ENCODE data around the gene LILRB5. TPM values are rescaled to one million over a fixed set of nuclear protein-coding genes. Genes with fewer than 3 reads are reported as not detected.
A peak's percentile ranks its signal among the peaks of the same experiment; 100 is the strongest.
"Not testable (repeated sequence)": the region's sequence is repeated elsewhere in the genome, so short reads cannot be mapped to it uniquely, and the experiment has no call there.

The LILRB5 gene
- total RNA-seq, 1 donor from 2014 or later, result 0.38 TPM

DNA sequence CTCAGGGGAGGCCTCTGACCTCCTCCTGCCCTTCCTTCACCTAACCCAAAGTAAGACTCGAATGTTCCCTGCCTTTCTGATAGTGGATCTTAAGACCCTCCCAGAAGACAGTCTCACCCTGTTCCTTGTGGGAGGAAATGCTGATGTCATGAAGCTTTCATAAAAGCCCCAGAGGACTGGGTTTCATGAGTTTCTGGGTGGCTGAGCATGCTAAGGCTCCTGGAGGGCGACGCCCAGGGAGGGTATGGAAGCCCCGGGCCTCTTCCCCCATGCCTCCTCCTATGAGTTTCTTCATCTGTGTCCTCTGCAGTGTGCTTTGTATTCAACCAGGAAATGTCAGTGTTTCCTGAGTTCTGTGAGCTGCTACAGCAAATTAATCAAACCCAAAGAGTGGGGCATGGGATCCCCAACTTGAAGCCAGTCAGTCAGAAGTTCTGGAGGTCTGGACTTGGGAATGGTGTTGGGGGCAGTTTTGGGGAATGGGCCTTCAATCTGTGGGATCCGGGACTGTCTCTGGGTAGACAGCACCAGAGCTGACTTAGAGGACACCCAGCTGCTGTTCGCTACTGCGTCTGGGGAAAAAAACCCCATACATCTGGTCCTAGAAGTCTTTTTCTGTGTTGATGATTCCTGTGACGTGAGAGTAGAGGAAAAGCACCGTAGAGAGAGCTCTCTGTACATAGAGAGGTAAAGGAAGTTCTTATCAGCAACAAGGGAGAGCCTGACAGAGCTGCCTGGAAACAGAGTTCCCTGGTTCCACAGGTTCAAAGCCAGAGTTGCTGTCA, 25.8 kb upstream of the LILRB5 start:
- peaks cover 4% of the 10 kb centered on the region for H3K27me3 Mint-ChIP-seq

GRCh38 chr19:54281729-54282075, 24.6 kb upstream of the LILRB5 start:
- H3K4me3 Mint-ChIP-seq, result peak overlapping the region; percentile 79
- CTCF ChIA-PET, result interaction anchor here (8.1 kb wide), 1 partner anchor 15 kb away, joined by 40 read pairs; no protein-coding TSS in a partner anchor

More for the DNA sequence above, 25.8 kb upstream of the LILRB5 start:
- peaks cover 85% of the 10 kb centered on the region for H3K4me1 Mint-ChIP-seq
- POLR2A ChIA-PET, result interaction anchor here (0.6 to 1.7 kb wide), 5 partner anchors 34 to 83 kb away, joined by 3 to 6 read pairs (median 4); partner anchors contain the start of gene RPS9
- peak overlapping the region; percentile 67 for H3K27ac Mint-ChIP-seq
- ATAC-seq (ENCODE audit: low read depth), result peak; percentile 43
- no peaks in the 10 kb centered on the region for H3K9me3 Mint-ChIP-seq
- TF ChIP-seq, protein P1, sequence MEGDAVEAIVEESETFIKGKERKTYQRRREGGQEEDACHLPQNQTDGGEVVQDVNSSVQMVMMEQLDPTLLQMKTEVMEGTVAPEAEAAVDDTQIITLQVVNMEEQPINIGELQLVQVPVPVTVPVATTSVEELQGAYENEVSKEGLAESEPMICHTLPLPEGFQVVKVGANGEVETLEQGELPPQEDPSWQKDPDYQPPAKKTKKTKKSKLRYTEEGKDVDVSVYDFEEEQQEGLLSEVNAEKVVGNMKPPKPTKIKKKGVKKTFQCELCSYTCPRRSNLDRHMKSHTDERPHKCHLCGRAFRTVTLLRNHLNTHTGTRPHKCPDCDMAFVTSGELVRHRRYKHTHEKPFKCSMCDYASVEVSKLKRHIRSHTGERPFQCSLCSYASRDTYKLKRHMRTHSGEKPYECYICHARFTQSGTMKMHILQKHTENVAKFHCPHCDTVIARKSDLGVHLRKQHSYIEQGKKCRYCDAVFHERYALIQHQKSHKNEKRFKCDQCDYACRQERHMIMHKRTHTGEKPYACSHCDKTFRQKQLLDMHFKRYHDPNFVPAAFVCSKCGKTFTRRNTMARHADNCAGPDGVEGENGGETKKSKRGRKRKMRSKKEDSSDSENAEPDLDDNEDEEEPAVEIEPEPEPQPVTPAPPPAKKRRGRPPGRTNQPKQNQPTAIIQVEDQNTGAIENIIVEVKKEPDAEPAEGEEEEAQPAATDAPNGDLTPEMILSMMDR (IDR thresholded peaks at IDR 0.05), result no peak
- no peak for DNase-seq
- H3K4me3 Mint-ChIP-seq, result peak overlapping the region; percentile 45
- CTCF ChIA-PET, result interaction anchor here (8.1 kb wide), 1 partner anchor 16 kb away, joined by 40 read pairs; no protein-coding TSS in a partner anchor
- H3K36me3 Mint-ChIP-seq (ENCODE audit: low read depth), result no peaks in the 10 kb centered on the region
- intact Hi-C loops (cut with micrococcal nuclease), result loop anchor here (5.0 kb wide), 1 partner anchor 34 kb away; no protein-coding TSS in a partner anchor

DNA sequence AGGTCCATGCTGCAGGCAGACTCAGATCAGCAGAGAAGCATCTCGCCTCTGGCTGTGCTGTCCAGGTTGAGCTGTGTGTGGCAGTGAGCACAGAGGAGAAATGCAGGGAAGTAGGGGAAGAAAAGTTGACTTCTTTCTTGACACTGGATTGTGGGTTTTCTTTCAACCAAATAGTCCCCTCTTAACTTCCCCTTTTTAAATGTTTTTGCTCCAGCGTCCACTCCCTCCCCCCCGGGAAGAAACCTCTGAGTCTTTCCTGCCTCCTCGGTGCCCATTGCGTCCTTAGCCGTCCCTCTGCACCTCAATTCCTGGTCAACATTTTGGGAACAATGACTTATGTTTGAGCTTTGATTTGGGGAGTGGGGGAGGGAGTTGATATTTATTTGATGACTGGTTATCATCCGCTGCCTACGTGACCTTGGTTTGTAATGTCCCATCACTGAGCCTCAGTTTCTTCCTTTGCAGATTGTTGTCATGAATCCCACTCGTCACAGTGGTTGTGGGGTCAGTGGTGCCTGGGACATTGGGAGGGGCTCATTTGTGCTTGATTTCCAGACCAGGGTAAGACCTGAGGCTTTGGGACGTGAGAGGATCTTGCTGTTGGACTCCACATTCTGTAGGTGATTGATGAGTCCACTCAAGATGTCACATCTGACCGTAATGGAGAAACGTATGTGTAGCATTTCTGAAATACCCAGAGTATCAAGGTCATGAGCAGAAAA, 24.1 kb upstream of the LILRB5 start, which contains the start of gene LILRB2:
LILRB2 (minus strand) TSS at position 104 of the 722 bp plus-strand sequence. CDS start 614 bp downstream, outside the sequence.
- ATAC-seq (ENCODE audit: low read depth), result no peak
- H3K27ac Mint-ChIP-seq, result peak within 1 kb of the TSS; percentile 67
- DNase-seq, result no peak

More at GRCh38 chr19:54281729-54282075, 24.6 kb upstream of the LILRB5 start:
- not testable (repeated sequence) for ATAC-seq (ENCODE audit: low read depth); DNase-seq; H3K27me3 Mint-ChIP-seq; H3K9me3 Mint-ChIP-seq; H3K27ac Mint-ChIP-seq; H3K36me3 Mint-ChIP-seq (ENCODE audit: low read depth)
- H3K4me1 Mint-ChIP-seq, result peaks cover 73% of the 10 kb centered on the region
- intact Hi-C loops (cut with micrococcal nuclease), result loop anchor here (2.0 to 5.0 kb wide), 2 partner anchors 15 to 36 kb away; no protein-coding TSS in a partner anchor
- POLR2A ChIA-PET, result interaction anchor here (1.7 kb wide), 1 partner anchor 64 kb away, joined by 6 read pairs; no protein-coding TSS in a partner anchor

DNA sequence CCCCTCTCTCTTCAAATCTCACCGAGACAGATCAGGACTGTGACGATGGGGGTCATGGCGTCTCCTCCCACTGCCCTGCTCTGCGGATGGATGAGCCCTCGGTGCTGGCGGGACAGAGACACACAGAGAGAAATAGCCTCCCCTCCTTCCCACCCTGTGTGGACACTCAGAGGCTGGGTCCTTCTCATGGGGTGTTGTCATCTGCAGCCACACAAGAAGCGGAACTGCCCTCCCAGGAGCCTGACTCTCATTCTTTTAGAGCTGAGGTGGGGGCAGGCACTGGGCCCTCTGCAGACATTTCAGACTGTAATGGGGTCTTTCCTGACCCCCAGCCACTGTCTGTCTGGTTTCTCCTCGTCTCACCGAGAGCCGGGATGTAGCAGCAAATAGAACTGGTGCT, 23.4 kb upstream of the LILRB5 start:
- not testable (repeated sequence) for H3K27me3 Mint-ChIP-seq; DNase-seq; H3K36me3 Mint-ChIP-seq (ENCODE audit: low read depth); ATAC-seq (ENCODE audit: low read depth); H3K9me3 Mint-ChIP-seq
- Mint-ChIP-seq H3K4me1 (peaks cover 61% of the 10 kb centered on the region), H3K4me3 (peak overlapping the region; percentile 79), H3K27ac (peak overlapping the region; percentile 67)
- CTCF ChIA-PET, result interaction anchor here (8.1 kb wide), 1 partner anchor 14 kb away, joined by 40 read pairs; no protein-coding TSS in a partner anchor
- POLR2A ChIA-PET, result interaction anchor here (0.8 to 1.4 kb wide), 3 partner anchors 18 to 79 kb away, joined by 3 to 7 read pairs (median 3); no protein-coding TSS in a partner anchor
- intact Hi-C loops (cut with micrococcal nuclease), result loop anchor here (2.0 to 5.0 kb wide), 2 partner anchors 14 to 37 kb away; no protein-coding TSS in a partner anchor

More for the DNA sequence above, 24.1 kb upstream of the LILRB5 start, which contains the start of gene LILRB2:
- ChIA-PET POLR2A (interaction anchor here (1.1 to 1.4 kb wide), 2 partner anchors 37 to 80 kb away, joined by 3 to 7 read pairs; no protein-coding TSS in a partner anchor), CTCF (interaction anchor here (8.1 kb wide), 1 partner anchor 15 kb away, joined by 40 read pairs; no protein-coding TSS in a partner anchor)
- Mint-ChIP-seq H3K9me3 (no peaks in the 10 kb centered on the region), H3K36me3 (ENCODE audit: low read depth) (no peaks in the 10 kb centered on the region), H3K4me3 (peak within 1 kb of the TSS; percentile 79), H3K4me1 (peaks cover 68% of the 10 kb centered on the region), H3K27me3 (peaks cover 7% of the 10 kb centered on the region)
- intact Hi-C loops (cut with micrococcal nuclease), result loop anchor here (2.0 to 5.0 kb wide), 2 partner anchors 14 to 36 kb away; no protein-coding TSS in a partner anchor
- TF ChIP-seq, protein P1 (IDR thresholded peaks at IDR 0.05), result no peak

DNA sequence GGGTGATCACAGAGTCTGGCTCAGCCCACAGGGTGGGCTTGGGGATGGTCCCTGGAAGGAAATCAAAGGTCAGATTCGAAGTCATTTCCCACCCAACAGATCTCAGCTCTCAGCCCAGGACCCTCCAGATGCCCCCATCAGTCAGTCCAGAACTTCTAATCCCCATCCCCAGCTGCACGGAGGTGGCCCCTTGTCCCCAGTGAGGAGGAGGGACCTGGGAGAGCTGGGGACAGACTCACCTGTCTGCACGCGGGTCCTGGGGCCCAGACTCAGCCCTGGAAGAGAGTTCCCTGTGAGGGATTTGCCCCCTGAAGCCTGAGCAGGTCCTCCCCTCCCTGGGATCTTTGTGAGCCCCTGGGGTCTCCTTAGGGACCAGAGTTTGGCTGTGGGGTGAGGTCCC, 23.0 kb upstream of the LILRB5 start:
- Mint-ChIP-seq H3K27ac (peak overlapping the region; percentile 67), H3K4me3 (peak overlapping the region; percentile 79), H3K4me1 (peaks cover 57% of the 10 kb centered on the region)
- intact Hi-C loops (cut with micrococcal nuclease), result loop anchor here (2.0 to 5.0 kb wide), 2 partner anchors 13 to 37 kb away; no protein-coding TSS in a partner anchor
- ChIA-PET CTCF (interaction anchor here (8.1 kb wide), 1 partner anchor 14 kb away, joined by 40 read pairs; no protein-coding TSS in a partner anchor), POLR2A (interaction anchor here (0.8 to 1.4 kb wide), 3 partner anchors 18 to 79 kb away, joined by 3 to 7 read pairs (median 3); no protein-coding TSS in a partner anchor)
- ATAC-seq (ENCODE audit: low read depth); H3K9me3 Mint-ChIP-seq; H3K36me3 Mint-ChIP-seq (ENCODE audit: low read depth); H3K27me3 Mint-ChIP-seq; DNase-seq: not testable (repeated sequence)
